Measurements from ENCODE around the gene NFAM1.

Gene NFAM1

DNA sequence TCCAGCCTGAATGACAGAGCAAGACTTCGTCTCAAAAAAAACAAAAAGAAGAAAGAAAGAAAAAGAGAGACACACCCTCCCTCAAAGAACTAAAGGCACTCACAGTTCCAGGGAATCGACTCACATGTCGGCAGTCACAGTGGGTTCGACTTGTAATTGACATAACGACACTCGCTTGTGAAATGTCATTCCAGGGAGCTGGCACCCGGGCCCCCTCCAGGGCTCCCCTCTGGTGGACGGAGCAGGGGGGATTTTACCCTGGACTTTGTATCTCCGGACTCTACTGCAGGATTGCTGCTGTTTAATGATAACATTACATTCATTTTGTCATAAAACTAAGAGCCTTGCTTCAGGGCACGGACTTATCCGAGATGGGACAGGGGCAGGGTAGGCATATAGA lies 18.2 kb downstream of the NFAM1 start:
- no peak for DNase-seq

GRCh38 chr22:42412744-42413333 lies 19.4 kb downstream of the NFAM1 start:
- no peak for DNase-seq

- no peak for DNase-seq
These were observed 21.5 kb downstream of the NFAM1 start for GRCh38 chr22:42410708-42411107.

GRCh38 chr22:42408810-42409529 lies 23.2 kb downstream of the NFAM1 start:
- no peak for DNase-seq

- DNase-seq: no peak
These were observed 23.9 kb downstream of the NFAM1 start for GRCh38 chr22:42408276-42408675.

DNA sequence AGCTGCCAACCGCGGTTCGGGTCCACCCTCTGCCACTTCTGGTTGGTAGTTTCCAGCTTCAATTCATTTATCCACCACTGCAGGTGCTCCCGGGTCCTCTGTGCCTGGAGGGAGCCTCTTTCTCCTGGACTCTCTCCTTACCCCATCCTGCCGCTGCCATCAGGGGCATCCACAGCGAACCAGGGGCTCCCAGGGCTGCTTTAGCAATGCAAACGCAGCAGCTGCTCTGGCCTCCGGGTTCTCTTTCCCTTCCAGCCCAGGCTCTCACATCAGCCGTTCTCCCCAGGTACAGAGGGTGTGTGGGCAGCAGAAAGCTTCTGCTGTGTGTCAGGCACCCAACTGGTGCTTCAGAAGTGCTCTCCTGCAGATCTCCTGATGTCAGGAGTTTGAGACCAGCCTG lies 27.9 kb downstream of the NFAM1 start:
- no peak for DNase-seq

DNA sequence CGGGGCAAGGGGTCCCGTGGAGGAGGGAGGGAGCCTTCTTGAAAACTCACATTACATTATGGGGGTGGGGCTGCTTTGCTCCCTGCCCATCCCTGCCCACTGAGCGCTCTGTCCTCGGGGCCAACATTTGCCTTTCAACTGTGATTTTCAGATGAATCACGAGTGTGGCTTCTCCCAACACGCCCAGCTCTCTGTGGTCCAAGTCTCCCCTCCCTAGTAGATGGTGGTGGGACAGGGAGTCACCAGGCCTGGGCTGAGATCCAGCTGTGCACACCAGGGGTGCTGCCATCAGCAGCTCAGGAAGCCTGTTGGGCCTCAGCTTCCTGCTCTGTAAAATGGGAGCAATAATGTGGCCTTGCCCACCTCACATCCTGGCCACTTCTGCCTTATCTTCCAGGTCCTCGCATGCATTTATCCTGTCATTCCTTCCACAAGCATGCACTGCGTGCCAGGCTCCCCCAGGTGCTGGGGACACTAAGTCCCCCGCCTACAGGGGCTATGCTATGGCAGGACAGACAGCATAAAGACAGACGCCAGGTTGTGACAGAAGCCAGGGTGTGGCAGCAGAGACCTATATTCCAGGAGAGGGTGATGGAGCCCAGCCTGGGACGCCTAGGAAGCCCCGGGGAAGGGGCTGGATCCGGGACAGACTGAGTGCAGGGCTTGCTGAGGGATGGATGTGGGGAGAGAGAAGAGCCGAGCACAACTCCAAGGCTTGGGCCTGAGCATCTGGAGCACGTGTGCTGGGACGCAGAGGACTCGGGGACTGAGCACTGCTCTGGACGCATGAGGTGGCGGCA lies 30.5 kb downstream of the NFAM1 start:
- DNase-seq: no peak

GRCh38 chr22:42400811-42401534 lies 31.2 kb downstream of the NFAM1 start:
- DNase-seq: no peak

GRCh38 chr22:42399315-42400271 lies 32.6 kb downstream of the NFAM1 start:
- no peak for DNase-seq

DNA sequence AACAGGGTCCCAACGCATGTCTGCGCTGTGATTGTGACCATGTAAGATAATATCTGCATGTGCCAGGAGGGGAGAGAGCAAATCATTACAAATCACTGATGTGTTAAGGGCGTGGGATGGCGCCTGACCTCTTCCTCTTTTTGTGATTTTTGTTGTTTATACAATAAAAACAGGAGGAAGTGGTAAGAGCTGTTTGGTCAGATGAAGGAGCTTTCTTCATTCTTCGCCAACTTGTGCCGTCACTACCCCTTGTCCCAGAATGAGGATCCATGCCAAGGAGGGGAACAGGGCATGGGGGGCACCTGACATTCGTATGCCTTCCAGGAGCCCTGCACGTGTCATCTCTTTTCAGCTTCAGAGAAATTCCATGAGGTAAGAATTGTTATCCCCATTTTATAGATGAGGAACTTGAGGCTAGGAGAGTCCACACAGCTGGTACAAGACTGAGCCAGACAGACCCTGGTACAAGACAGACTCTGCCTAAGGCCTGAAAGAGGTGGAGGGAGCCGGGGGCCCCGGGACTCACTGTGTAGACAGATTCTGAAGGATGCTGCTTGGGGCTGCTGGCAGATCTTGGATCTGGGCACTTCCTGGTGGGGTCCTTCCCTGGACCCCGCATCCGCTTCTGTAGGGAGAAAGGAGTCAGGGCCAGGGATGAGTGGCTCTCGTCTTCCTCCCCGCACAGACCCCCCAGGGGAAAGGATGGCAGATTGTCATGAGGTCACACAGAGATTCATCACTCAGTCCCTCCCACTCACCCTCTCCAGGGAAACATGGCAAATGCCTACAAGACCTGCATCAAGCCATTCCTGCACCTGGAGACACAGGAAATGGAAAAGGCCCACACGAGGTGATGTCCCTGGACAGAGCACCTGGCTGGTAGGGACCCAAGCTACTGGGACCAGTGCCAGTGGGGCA lies 34.6 kb downstream of the NFAM1 start:
- DNase-seq: no peak

DNA sequence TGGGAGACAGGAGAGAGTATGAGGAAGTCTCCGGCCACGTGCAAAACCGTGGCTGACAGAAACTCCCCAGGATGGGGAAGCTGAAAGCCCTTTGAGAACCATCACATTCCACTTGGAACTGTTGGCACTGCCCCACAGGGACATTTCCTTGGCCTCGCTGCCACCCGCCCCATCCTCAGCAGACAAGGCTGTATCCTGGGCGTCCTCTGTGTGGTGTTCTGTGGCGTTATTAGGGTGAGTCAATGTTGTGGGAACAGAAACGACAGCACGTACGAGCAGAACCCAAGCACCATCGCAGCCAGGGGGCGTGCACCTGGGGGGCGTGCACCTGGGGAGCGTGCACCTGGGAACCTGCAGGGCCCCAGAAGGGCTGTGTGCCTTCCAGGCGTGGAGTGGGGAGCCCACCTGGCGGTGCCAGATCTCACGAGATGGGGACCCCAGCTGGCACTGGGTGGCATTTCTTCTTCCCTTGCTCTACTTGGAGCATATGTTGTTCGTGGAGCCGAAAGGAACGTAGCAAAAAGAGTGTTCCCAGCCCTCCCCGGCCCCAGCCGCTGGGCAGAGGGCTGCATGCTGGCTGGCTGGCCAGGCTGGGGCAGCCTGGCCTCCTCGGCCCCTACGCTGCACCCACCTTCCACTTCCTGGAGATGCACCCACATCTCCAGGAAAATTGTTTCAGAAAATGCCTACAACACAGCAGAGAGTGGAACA lies 35.4 kb downstream of the NFAM1 start:
- no peak for DNase-seq

DNA sequence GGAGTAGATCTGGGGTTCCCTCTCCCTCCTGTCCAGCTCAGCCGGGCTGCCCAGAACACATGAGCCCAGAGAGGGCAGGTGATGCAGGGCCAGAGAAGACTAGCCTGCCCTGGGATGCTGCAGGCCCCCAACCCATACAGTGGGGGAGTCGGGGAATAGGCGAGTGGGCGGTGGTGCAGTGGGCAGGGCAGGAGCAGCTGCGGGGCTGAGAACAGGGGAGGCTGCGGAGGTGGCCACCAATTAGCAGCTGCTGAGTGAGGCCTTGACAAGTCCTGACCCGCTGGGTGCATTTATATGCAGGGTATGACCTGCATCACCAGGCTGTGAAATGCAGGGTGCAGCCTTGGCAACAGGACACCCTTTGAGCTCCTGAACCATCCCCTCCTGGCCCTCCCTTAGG lies 43.1 kb downstream of the NFAM1 start:
- DNase-seq: no peak

- DNase-seq: no peak
These were observed 43.9 kb downstream of the NFAM1 start for GRCh38 chr22:42388130-42388797.

DNA sequence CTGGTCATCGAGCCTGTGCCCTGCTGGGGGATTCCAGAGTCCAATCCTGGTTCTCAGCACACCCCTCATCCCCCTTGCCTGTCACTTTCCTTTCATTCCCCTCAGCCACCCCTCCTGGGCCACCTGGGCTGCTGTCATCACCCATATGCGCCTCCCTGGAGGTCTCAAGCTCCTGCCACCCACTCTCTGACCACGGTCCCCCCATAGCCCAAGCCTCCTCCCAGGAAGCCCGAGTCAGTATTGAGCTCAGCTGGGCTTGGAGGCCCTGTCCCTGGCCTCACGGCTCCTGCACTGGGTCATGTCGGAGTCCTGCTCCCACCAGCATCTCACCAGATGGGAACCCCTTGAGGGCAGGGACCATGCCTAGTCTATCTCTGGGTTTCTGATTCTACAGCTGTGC lies 44.6 kb downstream of the NFAM1 start:
- DNase-seq: no peak

GRCh38 chr22:42385696-42386095 lies 46.5 kb downstream of the NFAM1 start:
- DNase-seq: no peak

DNA sequence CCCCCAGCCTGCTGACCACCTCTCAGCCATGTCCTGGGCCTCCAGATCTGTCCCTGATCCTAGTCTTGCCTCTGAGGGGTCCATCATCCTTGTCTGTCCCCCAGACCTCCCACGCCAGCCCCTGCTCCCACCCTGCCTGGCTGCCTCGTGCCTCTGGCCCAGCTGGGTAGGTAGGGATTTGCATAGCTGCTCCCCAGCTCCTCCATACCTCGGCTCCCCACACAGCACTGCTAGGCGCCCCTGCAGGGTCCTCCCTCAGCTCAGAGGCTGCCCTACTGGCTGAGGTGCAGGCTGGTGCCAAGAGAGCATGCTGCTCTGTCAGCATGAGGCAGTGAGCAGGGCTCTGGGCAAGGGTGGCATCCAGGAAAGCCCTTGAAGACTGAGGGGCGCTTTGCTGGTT lies 47.7 kb downstream of the NFAM1 start:
- no peak for DNase-seq

DNA sequence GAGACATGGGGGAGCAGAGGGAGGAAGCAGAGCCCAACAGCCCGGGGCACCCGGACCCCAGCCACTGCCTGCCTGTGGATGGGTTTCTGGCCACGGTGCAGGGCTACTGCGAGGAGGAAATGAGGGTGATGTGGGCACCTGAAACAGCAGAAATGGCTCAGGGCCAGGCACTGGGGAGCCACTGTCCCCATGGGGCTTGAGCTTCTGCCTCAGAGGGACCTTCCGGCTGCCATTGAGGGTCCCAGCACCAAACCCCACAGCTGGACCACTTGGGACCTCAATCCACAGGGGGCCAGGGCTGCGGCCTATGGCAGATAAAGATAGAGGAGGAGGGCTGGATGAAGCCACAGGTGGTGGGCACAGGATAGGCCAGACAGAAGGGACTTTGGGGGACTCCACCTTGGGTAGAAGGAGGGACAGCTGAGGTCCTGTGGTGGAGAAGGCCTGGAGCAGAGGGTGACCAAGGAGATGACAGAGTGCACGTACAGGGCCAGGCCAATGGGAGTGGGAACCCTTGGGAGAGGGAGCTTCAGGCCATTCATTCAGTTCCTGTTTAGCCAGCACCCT lies 48.3 kb downstream of the NFAM1 start:
- no peak for DNase-seq

DNA sequence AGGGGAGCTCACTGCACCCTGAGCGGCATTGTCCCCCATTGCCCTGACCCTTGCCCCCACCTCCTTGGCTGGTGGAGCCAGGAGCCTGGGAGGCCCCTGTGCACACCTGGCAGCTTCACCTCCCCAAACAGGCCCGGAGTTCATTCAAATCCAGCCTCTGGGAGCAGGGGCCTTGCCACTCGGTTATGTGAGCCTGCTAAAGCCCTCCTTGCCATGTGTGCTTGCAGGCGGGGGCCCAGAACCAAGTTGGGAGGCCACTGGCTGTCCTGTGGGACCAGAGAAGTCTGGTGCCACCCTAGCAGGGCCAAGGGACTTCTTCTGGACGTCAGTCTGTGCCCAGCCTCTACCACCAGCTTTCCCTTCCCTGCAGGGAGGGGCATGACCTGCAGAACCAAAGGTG lies 48.9 kb downstream of the NFAM1 start:
- DNase-seq: no peak

GRCh38 chr22:42380769-42381551 lies 51.2 kb downstream of the NFAM1 start:
- DNase-seq: no peak

Data from stimulated activated CD4-positive, alpha-beta T cell treated with anti-CD3 and anti-CD28 coated beads, Interleukin-2, amount 100 ng/mL, for 48 hours (primary cell).